Measurements from ENCODE around the gene TRPM1. TPM values are rescaled to one million over a fixed set of nuclear protein-coding genes. Genes with fewer than 3 reads are reported as not detected.

The TRPM1 gene
- total and polyA plus RNA-seq, 12 donors, result 0.34 TPM; not detected in 11

DNA sequence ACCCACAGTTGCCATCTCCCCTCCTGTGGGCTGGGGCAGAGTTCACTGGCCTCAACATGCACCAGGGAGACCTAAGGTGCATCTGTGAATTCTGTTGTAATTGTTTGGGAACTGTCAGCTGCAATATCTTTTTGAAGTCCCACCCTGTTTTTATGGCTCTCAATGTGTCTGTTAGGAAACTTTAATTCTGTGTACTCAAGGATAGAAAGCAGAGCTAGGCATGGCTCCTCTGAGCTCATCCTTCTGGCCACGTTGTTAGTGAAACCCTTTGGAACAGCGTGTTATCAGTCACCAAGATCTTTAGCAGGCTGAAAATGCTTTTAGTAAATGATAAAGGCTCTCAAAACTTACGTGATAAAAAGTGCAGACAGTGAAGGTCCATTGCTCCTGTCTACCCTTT is 76.5 kb downstream of the TRPM1 start:
- intact Hi-C loops (cut with DNase I), result no loop called here
- no peaks in the 10 kb centered on the region for H3K9me3 ChIP-seq (replicated peaks in 1 of 3)
- no peaks in the 10 kb centered on the region for H3K4me1 ChIP-seq (replicated peaks in 1 of 2)
- no peak overlapping the region for H3K4me3 ChIP-seq
- DNase-seq, result no peak
- 21 to 50% (median 45%) methylated on average over 3 of the region's 3 CpGs for WGBS, 4 donors
- no peak for TF ChIP-seq CTCF (IDR thresholded peaks at IDR 0.05)
- H3K27ac ChIP-seq, result no peak overlapping the region
- H3K27me3 ChIP-seq, result no peaks in the 10 kb centered on the region
- H3K36me3 ChIP-seq (replicated peaks in 1 of 2), result no peaks in the 10 kb centered on the region

DNA sequence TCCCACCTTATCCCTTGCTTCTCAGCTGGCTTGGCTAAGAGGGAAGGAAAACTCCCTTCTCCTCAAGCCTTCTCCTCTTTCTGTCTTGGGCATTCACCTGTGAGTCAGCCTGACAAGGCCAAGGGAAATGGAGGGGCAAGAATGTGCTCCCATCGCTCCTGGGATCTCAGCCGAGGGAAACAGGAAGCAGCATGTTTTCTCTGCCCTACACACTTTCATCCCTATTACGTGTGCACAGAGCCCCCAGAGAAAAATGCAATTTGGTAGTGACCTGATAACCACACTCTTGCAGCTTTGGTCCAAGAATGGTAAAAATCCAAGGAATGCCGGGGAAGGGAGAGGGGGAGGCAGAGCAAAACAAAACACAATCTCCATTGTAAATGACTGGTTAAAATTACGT is 77.2 kb downstream of the TRPM1 start:
- H3K27me3 ChIP-seq, result no peaks in the 10 kb centered on the region
- WGBS, 4 donors, result 22 to 32% (median 29%) methylated on average over 5 of the region's 5 CpGs
- no peaks in the 10 kb centered on the region for H3K4me1 ChIP-seq (replicated peaks in 1 of 2)
- no peak for DNase-seq
- no peaks in the 10 kb centered on the region for H3K9me3 ChIP-seq (replicated peaks in 1 of 3)
- TF ChIP-seq CTCF (IDR thresholded peaks at IDR 0.05) (no peak), POLR2A (IDR thresholded peaks at IDR 0.05) (no peak)
- intact Hi-C loops (cut with DNase I), result no loop called here
- H3K36me3 ChIP-seq (replicated peaks in 1 of 2), result no peaks in the 10 kb centered on the region
- H3K4me3 ChIP-seq, result no peak overlapping the region
- no peak overlapping the region for H3K27ac ChIP-seq

DNA sequence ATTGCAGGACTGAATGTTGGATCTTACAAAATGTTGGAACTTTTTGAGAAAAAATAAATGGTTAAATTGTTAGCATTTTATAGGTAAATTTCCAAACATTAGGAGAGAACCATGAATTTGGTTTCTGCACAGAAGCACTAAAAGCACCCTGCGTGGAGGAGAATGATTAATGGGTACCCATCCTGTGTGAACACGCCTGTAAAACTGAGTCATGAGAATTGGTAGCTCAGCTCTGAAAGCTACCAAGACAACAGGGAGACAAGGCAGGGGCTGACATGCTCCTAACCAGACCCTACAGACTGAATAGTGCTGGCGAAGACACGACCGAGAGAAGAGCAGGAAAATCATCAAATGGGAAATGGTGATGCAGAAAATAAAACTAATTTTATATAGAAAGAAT is 77.7 kb downstream of the TRPM1 start:
- H3K9me3 ChIP-seq (replicated peaks in 1 of 3), result no peaks in the 10 kb centered on the region
- H3K4me3 ChIP-seq, result no peak overlapping the region
- no peaks in the 10 kb centered on the region for H3K36me3 ChIP-seq (replicated peaks in 1 of 2)
- no peak for DNase-seq
- H3K4me1 ChIP-seq (replicated peaks in 1 of 2), result no peaks in the 10 kb centered on the region
- TF ChIP-seq POLR2A (IDR thresholded peaks at IDR 0.05), result no peak
- WGBS, 4 donors, result 83 to 84% (median 83%) methylated on average over 5 of the region's 5 CpGs
- intact Hi-C loops (cut with DNase I), result no loop called here
- H3K27me3 ChIP-seq, result no peaks in the 10 kb centered on the region
- no peak overlapping the region for H3K27ac ChIP-seq

DNA sequence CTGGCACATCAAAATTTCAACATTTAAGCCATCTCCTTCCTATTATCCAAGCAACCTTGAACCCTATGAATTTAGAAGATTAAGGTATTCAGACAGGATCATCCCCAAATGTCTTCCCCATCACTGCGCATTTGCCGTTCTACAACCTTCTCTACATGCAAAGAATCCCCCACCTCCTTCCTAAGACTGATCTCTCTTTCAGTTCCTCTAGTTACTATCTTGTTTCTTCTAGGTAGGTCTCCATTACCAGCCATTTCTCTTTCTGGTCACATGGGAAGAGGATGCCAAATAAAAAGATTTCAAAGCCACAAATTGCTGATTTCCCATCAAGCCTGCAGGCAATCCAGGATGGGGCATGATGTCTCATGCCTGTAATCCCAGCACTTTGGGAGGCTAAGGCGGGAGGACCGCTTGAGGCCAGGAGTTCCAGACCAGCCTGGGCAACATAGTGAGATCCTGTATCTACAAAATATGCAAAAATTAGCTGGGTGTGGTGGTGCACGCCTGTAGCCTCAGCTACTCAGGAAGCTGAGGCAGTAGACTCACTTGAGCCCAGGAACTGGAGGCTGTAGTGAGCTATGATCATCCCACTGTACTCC is 80.4 kb downstream of the TRPM1 start:
- TF ChIP-seq CTCF (IDR thresholded peaks at IDR 0.05), result no peak
- no peak for TF ChIP-seq POLR2A (IDR thresholded peaks at IDR 0.05)
- WGBS, 4 donors, result 90 to 95% (median 91%) methylated on average over 5 of the region's 5 CpGs
- no peak for DNase-seq
- no peak overlapping the region for H3K27ac ChIP-seq
- no peaks in the 10 kb centered on the region for H3K9me3 ChIP-seq (replicated peaks in 1 of 3)
- no peak overlapping the region for H3K4me3 ChIP-seq
- H3K36me3 ChIP-seq (replicated peaks in 1 of 2), result no peaks in the 10 kb centered on the region
- intact Hi-C loops (cut with DNase I), result no loop called here
- H3K4me1 ChIP-seq (replicated peaks in 1 of 2), result no peaks in the 10 kb centered on the region
- no peaks in the 10 kb centered on the region for H3K27me3 ChIP-seq

DNA sequence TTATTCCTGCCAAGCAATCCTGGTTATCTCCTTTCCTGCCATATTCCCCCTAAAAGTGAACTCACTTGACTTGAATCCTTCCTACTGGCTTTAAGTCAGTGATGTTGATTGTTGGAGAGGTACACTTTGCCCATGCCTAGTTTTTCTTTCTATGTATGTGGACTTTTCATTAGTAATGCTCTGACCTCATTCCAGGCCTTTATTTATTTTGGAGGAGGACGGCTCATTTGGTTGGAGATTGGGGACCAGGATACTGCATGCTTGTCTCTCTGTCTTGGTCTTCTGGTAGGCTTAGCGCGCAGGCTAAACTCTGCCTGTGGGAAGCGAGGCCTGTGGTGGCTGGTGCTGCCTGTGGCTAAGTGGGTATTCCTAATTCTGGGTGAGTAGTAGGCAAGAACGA is 81.0 kb downstream of the TRPM1 start:
- no peaks in the 10 kb centered on the region for H3K36me3 ChIP-seq (replicated peaks in 1 of 2)
- H3K4me1 ChIP-seq (replicated peaks in 1 of 2), result no peaks in the 10 kb centered on the region
- WGBS, 4 donors, result 88 to 94% (median 91%) methylated on average over 5 of the region's 5 CpGs
- no peak overlapping the region for H3K27ac ChIP-seq
- no peaks in the 10 kb centered on the region for H3K27me3 ChIP-seq
- TF ChIP-seq POLR2A (IDR thresholded peaks at IDR 0.05) (no peak), CTCF (IDR thresholded peaks at IDR 0.05) (no peak)
- no peaks in the 10 kb centered on the region for H3K9me3 ChIP-seq (replicated peaks in 1 of 3)
- intact Hi-C loops (cut with DNase I), result no loop called here
- DNase-seq, result no peak
- H3K4me3 ChIP-seq, result no peak overlapping the region

All from adrenal gland (tissue), 12 donors.